ENCODE measurements around the gene SLC2A4RG.
A peak's percentile ranks its signal among the peaks of the same experiment; 100 is the strongest.

Gene SLC2A4RG

GRCh38 chr20:63739130-63740069 is at the start of gene SLC2A4RG:
Gene SLC2A4RG (plus strand): TSS chr20:63739776. CDS start chr20:63739913, 137 bp downstream.
- ChIA-PET CTCF (interaction anchor here (2.0 kb wide), 1 partner anchor 32 kb away, joined by 8 read pairs; the partner anchor contains the start of genes ARFRP1 and ZGPAT), POLR2A (ENCODE audit: low non-redundant PET) (interaction anchor here (0.6 kb wide), 1 partner anchor 11 kb away, joined by 10 read pairs; no protein-coding TSS in a partner anchor)
- peak; percentile 98 for DNase-seq (ENCODE audit: low spot score)
- H3K27ac ChIP-seq, result peak within 1 kb of the TSS; percentile 99
- TF ChIP-seq CTCF (conservative IDR thresholded peaks at IDR 0.05; ENCODE audit: low read depth), result no peak

GRCh38 chr20:63690003-63690897 is 49.3 kb upstream of the SLC2A4RG start:
- CTCF ChIA-PET, result no interaction called here
- DNase-seq (ENCODE audit: low spot score), result no peak
- TF ChIP-seq CTCF (conservative IDR thresholded peaks at IDR 0.05; ENCODE audit: low read depth), result no peak
- H3K27ac ChIP-seq, result peak overlapping the region; percentile 89
- POLR2A ChIA-PET (ENCODE audit: low non-redundant PET), result no interaction called here

- H3K27ac ChIP-seq, result peak overlapping the region; percentile 89
- DNase-seq (ENCODE audit: low spot score), result no peak
- TF ChIP-seq CTCF (conservative IDR thresholded peaks at IDR 0.05; ENCODE audit: low read depth), result no peak
- POLR2A ChIA-PET (ENCODE audit: low non-redundant PET), result interaction anchor here (1.3 kb wide), 1 partner anchor 15 kb away, joined by 7 read pairs; no protein-coding TSS in a partner anchor
- CTCF ChIA-PET, result no interaction called here
Observed at GRCh38 chr20:63690898-63691710, 48.5 kb upstream of the SLC2A4RG start.

GRCh38 chr20:63691711-63692435 is 47.7 kb upstream of the SLC2A4RG start:
- ChIA-PET POLR2A (ENCODE audit: low non-redundant PET) (interaction anchor here (1.3 to 1.4 kb wide), 2 partner anchors 9 to 14 kb away, joined by 5 to 7 read pairs; no protein-coding TSS in a partner anchor), CTCF (no interaction called here)
- TF ChIP-seq CTCF (conservative IDR thresholded peaks at IDR 0.05; ENCODE audit: low read depth), result no peak
- no peak for DNase-seq (ENCODE audit: low spot score)
- H3K27ac ChIP-seq, result peak overlapping the region; percentile 89

- peak overlapping the region; percentile 89 for H3K27ac ChIP-seq
- DNase-seq (ENCODE audit: low spot score), result no peak
- ChIA-PET POLR2A (ENCODE audit: low non-redundant PET) (interaction anchor here (1.3 to 1.4 kb wide), 2 partner anchors 10 to 14 kb away, joined by 5 to 7 read pairs; no protein-coding TSS in a partner anchor), CTCF (no interaction called here)
- TF ChIP-seq CTCF (conservative IDR thresholded peaks at IDR 0.05; ENCODE audit: low read depth), result no peak
Observed at GRCh38 chr20:63692436-63693082, 47.0 kb upstream of the SLC2A4RG start.

All from RWPE1 (cell line).